Thyroid gland (tissue), 4 donors: Measurements from ENCODE around the gene TRAP1. TPM values are rescaled to one million over a fixed set of nuclear protein-coding genes. Genes with fewer than 3 reads are reported as not detected.

Source experiments
- DNase-seq, 2 donors: peaks; one replicate each; pipeline ENCODE4 v3.0.0-alpha.2; 2019
- H3K27ac ChIP-seq, 3 donors: fragments of 200-600 bp; sonication (generic); 1 replicate in 2 of 3; 2 replicates in 1 of 3; pipeline ENCODE4 v1.5.1; 2016 to 2019; ENCODE audit warnings: mild to moderate bottlenecking in 1 of 3, moderate library complexity in 1 of 3
- H3K27me3 ChIP-seq: fragments of 200-600 bp; sonication (generic); one replicate; pipeline ENCODE4 v1.5.1; 2019
- H3K36me3 ChIP-seq, 2 donors: fragments of 200-600 bp; sonication (generic); one replicate each; pipeline ENCODE4 v1.5.1; 2016 to 2019
- H3K4me1 ChIP-seq, 2 donors: fragments of 200-600 bp; sonication (generic); one replicate each; pipeline ENCODE4 v1.5.1; 2017 to 2019
- H3K4me3 ChIP-seq, 3 donors: fragments of 200-600 bp; sonication (generic); replicated peaks in 1 of 3; 1 replicate in 2 of 3; 2 replicates in 1 of 3; pipeline ENCODE4 v1.5.1; 2016; ENCODE audit warnings: mild to moderate bottlenecking in 1 of 3
- H3K9me3 ChIP-seq: fragments of 200-600 bp; sonication (generic); one replicate; pipeline ENCODE4 v1.5.1; 2017
- CTCF ChIP-seq, 6 experiments: fragments of 200-600 bp in 3 of 6; fragments of 450-650 bp in 3 of 6; sonication (generic) in 3 of 6; IDR thresholded peaks; one replicate each; pipeline ENCODE4 v1.5.1; 2016 to 2019; ENCODE audit warnings: antibody characterized with exemption in 6 of 6, mild to moderate bottlenecking in 2 of 6, inconsistent platforms in 1 of 6, moderate library complexity in 1 of 6
- POLR2A ChIP-seq, 2 donors: fragments of 450-650 bp; IDR thresholded peaks; one replicate each; pipeline ENCODE4 v1.6.1; 2017; ENCODE audit warnings: antibody characterized with exemption in 2 of 2, mild to moderate bottlenecking in 2 of 2, moderate library complexity in 1 of 2
- WGBS, 2 donors: methylation state at CpG; one replicate each; pipeline ENCODE4 v1.1.5; 2017; 5-methylcytosine and 5-hydroxymethylcytosine counted together
- intact Hi-C: fragments of 100-400 bp; cut with DNase I; formaldehyde crosslinking; loops from one replicate; pipeline ENCODE4 v1.15.1; 2023
- total RNA-seq, 4 donors: library from RNA; depleted of rRNA; stranded (reverse); fragments of >200 nt; gene quantifications; one replicate each; pipeline ENCODE4 v1.2.3, GENCODE V29; 2016

Gene TRAP1
- total RNA-seq, 4 donors from 2014 or later, result 37.3 to 58.3 (median 53.9) TPM

- intact Hi-C loops, result no loop called here
- Histone ChIP-seq H3K4me3 (no peak overlapping the region), H3K27ac (no peak overlapping the region), H3K27me3 (no peaks in the 10 kb centered on the region), H3K4me1 (no peaks in the 10 kb centered on the region), H3K36me3 (peaks cover 83 to 88% of the 10 kb centered on the region in 2 donors), H3K9me3 (no peaks in the 10 kb centered on the region)
- WGBS, 2 donors, result 95 to 99% methylated on average over 21 to 25 of the region's 25 CpGs
- DNase-seq, result no peak
- TF ChIP-seq CTCF (IDR thresholded peaks at IDR 0.05), result no peak
- no peak for TF ChIP-seq POLR2A (IDR thresholded peaks at IDR 0.05)
Measured at GRCh38 chr16:3734758-3735221, 17.5 kb upstream of the TRAP1 start.

- Histone ChIP-seq H3K9me3 (no peaks in the 10 kb centered on the region), H3K27ac (no peak overlapping the region), H3K27me3 (no peaks in the 10 kb centered on the region), H3K36me3 (peaks cover 84 to 88% of the 10 kb centered on the region in 2 donors), H3K4me3 (no peak overlapping the region), H3K4me1 (no peaks in the 10 kb centered on the region)
- WGBS, 2 donors, result 96 to 98% methylated on average over 16 to 23 of the region's 27 CpGs
- intact Hi-C loops, result no loop called here
- TF ChIP-seq CTCF (IDR thresholded peaks at IDR 0.05) (no peak), POLR2A (IDR thresholded peaks at IDR 0.05) (no peak)
- DNase-seq, result no peak
Measured at GRCh38 chr16:3734084-3734757, 16.9 kb upstream of the TRAP1 start.

GRCh38 chr16:3732171-3732570, 14.8 kb upstream of the TRAP1 start:
- 79 to 84% methylated on average over 8 of the region's 8 CpGs for WGBS, 2 donors
- TF ChIP-seq CTCF (IDR thresholded peaks at IDR 0.05) (no peak), POLR2A (IDR thresholded peaks at IDR 0.05) (no peak)

GRCh38 chr16:3731126-3731935, 14.0 kb upstream of the TRAP1 start:
- no peaks in the 10 kb centered on the region for H3K27me3 ChIP-seq
- H3K4me1 ChIP-seq, result no peaks in the 10 kb centered on the region
- WGBS, 2 donors, result 93 to 95% methylated on average over 26 to 28 of the region's 34 CpGs
- DNase-seq, result no peak
- peaks cover 81 to 86% of the 10 kb centered on the region in 2 donors for H3K36me3 ChIP-seq
- H3K9me3 ChIP-seq, result no peaks in the 10 kb centered on the region
- intact Hi-C loops, result no loop called here
- H3K4me3 ChIP-seq, result no peak overlapping the region
- TF ChIP-seq POLR2A (IDR thresholded peaks at IDR 0.05) (no peak), CTCF (IDR thresholded peaks at IDR 0.05) (no peak)
- no peak overlapping the region for H3K27ac ChIP-seq

More at GRCh38 chr16:3732171-3732570, 14.8 kb upstream of the TRAP1 start:
- DNase-seq, result no peak
- Histone ChIP-seq H3K9me3 (no peaks in the 10 kb centered on the region), H3K4me3 (no peak overlapping the region), H3K36me3 (peaks cover 84 to 87% of the 10 kb centered on the region in 2 donors), H3K27ac (no peak overlapping the region), H3K4me1 (no peaks in the 10 kb centered on the region), H3K27me3 (no peaks in the 10 kb centered on the region)
- intact Hi-C loops, result no loop called here
